Amniotic stem cell (primary cell): ENCODE measurements around the gene GPR50.

Source experiments
- DNase-seq: peaks from one replicate; lab custom pipeline; 2025; lab: John Stamatoyannopoulos, UW

GPR50 gene

DNA sequence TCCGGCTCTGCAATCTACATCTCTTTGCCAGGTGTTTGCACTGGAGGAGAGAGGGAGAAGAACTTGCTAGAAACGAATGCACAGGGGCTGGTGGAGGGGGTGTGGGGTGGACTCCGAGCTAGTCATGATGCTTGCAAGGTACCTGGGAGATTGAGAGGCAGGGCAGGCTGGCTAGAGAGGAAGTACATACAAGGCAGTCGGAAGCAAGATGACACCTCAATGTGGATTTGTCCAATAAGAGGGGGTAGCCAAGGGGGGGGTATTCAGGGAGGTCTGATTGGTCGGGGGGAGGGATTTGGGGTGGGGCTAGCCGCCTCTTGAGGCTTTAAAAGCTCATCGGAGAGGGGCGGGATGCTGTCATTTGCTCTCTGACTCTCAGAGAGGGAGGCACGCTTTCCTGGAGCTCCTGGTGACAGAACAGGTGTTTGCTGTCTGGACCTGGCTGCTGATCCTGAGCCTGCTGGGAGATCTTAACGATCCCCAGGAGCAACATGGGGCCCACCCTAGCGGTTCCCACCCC, at the start of gene GPR50:
TSS of gene GPR50 (plus strand) at position 354 of the 520 bp plus-strand sequence. CDS start at position 492, 138 bp downstream.
- DNase-seq = no peak

DNA sequence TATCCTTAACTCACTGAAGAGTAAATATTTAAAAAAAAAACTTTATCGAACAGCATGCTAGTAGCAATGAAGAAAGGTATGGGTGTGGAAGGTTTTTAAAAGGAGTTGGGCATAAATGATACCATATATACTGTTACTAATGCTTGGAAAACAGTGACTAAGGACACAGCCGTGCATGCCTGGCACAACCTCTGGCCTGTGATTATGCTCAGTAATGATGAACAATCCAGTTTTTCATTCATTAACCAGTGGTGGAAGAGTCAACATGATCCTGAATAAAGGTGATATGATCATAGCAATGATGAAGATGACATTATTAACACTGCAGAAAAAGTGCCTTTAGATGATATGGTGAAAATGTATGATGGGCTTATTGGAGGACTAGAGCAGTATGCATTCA, 43.9 kb upstream of the GPR50 start:
- DNase-seq = no peak

DNA sequence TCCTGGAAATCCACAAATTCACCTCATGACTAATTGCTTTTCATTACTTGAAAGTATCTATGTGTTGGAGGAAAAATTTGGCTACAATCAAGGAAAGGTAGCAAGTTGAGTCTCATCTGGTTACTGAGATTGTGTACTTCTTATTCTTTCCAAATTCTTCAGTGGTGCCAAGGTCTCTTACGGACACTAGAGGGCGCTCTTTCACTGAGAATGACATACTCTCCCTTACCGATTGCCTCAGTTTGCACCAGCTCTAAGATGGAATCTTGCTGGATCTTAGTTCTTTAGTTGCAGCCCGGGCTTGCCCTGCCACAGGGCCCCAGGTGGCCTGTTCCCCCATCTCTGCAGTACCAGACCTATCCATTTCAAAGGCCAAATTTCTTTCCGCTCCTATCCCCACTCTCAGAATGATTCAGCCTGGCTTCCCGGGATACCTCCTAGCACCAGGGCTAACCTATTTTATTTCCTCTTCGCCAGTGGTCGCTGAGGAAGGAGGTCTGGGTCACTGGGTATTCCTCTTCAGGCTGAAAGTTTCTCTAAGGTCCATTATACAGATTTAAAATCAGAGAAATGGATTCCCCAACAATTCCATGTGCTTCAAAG, 24.6 kb upstream of the GPR50 start:
- no peak for DNase-seq

DNA sequence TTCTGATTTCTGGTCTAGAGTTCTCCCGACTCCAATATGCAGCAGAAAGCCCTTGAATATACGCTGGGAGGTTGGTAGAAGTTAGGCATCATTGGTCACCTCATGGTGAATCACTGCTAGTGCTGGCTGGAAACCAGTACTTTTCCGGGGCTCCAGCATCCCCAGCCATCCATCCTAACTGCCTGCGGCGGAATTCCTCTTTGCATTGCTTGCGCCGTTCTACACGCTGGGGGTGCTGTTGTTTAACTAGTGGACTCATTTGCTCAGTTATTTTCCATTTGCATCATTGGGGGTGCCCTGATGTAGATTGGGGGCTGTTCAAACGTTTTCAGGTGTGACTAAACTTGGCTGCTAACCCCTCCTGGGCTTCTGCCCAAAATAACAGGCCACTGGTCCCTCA, 23.3 kb upstream of the GPR50 start:
- DNase-seq = peak; percentile 38

DNA sequence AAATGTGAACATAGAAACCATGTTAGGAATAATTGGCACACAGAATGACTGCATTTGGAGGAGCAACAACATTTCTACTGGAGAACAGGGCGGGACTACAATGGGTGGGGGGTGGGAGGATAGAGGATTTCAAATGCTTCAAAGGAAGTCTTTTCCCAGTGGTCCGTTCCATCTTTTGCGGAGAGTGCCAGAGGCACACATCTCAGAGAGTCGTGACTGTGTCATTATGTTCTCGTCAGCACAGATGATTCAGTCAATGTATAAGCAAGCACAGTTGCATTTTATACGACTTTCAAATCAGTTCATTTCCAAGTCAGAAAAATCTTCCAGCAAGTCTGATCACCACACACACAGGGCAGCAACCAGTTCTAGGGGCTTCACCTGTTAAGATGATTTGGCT, 22.7 kb upstream of the GPR50 start:
- no peak for DNase-seq

DNA sequence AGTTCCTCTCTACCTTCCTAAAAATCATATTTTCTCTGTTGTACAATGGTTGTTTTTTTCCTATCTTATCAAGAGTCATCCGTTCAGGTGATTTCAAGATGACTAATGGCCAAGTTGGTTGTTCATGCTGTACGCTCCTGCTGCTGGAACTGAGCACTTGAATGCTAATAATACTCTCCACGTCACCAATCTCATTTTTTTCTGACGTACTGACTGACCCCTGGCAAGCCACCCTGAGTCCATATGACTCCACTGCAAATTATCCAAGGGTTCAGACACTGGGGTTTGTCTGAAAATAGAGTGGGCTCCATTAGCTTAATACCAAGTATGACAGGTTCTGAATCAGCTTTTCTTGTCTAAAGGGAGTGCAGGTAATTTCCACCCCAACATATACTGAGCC, 21.1 kb upstream of the GPR50 start:
- no peak for DNase-seq

DNA sequence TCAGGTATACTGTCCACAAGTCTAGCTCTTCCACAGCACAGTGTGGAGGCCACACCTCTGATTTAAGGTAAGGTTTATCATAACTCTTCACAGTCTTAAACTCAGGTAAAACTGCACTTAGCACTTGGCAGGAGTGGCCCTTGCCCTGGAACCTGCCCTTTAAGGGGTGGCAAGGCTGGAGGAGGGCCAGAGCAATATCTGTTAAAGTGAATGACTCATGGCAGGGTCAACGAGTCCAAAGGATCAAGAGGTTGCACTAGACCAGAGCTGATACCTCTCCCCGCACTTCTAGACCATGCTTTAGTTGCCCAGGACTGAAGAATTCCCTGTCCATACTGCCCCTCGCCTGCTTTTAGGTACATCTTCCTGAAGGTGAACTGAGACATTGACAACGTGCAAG, 14.7 kb upstream of the GPR50 start:
- no peak for DNase-seq

DNA sequence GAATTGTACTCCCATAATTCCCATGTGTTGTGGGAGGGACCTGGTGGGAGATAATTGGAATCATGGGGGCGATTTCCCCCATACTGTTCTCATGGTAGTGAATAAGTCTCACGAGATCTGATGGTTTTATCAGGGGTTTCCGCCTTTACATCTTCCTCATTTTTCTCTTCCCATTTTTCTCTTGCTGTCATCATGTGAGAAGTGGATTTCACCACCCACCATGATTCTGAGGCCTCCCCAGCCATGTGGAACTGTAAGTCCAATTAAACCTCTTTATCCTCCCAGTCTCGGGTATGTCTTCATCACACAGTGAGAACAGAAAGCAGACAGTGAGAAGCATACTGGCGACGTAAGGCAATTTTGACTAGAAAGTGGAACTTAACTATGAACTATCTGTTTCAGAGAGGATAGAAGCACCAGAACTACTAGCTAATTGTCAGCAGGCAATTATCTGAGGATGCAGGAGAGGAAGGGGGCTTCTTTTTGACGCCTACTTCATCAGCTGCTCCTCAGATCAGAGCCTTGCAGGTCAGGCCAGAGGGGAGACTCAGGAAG, 8.5 kb upstream of the GPR50 start:
- no peak for DNase-seq

DNA sequence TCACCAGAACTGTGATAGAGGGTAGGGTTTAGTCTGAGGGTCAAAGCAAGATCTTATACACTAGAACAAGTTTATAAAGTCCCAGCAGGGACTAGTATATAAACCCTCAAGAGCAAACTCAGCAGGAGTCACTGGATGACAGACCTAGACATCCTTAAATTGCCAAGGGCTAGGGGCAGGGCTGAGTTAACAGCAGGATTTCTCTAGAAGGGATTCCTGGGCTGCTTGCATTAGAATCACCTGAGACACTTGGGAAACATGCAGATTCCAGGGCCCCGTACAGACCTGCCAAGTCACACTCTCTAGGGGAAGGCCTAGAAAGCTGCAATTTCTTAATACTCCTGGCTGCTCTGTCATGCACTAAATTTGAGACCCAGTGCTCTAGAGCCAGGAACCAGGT, 6.6 kb upstream of the GPR50 start:
- no peak for DNase-seq

DNA sequence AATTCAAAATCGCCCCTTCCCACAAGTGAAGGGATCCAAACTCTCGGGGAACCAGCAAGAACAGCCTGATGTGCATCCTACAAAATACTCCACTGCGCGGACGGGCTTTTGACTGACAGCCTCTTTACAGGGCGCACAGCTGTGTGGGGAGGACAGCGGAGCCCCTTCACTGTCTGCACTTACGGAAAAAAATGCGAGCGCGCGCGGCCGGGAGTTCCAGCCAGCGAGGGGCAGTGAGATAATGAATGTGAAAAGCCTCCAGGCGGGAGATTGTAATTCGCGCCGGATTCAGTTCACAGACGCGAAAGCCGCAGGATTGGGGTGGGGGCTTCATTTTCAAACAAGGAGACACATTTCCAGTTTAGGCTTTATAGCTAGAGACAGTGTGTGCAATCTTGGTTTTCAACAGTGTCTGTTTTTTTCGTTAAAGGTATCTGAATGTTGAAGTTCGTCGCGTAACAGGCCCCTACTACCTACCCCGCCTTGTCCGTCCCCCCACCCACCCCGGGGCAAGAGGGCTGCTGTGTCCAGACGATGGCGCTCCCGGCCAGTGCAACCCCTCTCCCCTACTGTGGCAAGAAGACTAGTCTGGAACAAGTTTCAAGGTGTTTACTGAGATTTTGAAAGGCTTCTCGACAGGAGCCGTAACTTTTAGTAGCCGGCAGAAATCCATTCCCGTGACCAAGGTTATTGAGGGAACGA, 1.7 kb upstream of the GPR50 start:
- no peak for DNase-seq

DNA sequence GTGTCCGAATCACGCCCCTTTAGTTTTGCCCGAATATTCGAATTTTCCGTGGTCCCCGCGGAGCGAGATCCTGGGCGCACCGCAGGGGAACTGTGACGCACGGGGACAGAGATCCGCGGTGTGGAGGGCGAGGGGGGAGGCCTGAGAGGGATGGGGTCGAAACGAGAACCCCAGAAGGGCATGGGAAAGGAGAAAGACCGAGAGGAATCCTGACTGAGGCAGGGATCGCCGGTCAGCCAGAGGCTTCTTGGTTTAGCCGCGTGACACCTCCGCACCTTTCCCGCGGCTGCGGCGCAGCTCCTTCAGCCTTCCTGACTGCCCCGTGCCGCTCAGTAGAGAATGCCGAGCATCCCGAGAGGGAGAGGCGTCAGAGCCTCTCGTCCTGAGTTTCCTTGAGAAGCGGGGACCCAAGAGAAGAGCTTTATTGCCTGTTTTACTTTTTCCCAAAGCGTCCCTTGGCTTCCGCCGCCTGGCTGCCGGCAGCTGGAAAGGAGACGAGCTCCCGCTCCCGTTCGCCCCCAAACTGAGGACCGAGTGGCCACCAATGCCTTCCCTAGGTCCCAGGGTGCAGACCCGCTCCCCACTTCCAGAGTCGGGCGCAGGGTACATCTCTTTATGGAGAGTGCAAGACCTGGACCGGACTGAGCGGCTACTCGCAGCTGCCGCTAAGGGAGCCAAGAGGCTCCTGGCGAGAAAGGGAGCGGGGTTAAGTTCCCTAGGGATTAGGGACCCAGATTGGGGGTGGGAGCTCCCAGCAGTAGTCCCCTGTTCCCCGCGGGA, 911 bp upstream of the GPR50 start:
- DNase-seq = no peak

DNA sequence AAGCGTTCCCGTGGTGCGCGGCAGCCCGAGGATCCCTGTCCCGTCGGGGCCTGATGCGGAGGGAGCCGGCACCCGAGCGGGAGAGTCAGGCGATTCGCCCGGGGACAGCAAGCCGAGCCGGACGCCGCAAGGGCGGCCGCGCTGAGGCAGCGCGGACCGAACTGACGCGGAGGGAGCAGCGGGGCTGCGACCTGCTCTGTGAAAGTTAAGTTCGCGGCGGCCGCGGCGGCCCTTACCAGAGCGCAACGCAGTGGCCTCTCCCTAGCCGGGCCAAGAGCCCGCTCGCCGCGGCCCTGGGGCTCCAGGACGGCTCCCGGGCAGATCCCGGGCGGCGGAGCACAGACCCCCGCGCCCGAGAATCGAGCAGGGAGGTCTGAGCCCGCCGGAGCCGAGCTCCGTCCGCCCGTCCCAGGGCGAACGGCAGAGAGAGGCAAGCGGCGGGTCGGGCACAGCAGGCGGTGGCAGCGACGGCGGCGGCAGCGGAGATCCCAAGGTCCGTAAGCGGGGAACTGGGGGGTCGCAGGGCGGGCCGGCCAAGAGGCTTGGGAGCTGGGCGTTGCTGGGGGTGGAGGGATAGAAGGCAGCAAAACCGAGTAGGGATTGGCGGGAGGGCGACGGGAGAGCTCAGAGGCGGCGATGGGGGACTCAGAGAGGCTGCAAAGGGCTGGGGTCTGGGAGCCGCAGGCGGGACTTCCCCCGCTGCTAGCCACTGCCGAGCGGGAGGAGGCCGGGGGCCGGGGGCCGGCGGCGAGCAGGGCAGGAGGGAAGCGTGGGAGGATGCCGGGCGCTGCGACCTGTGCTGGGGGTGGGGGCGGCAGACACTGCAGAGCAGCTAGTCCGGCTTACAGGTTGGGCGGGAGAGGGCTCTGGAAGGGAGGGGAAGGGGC, 1.0 kb downstream of the GPR50 start:
- no peak for DNase-seq

DNA sequence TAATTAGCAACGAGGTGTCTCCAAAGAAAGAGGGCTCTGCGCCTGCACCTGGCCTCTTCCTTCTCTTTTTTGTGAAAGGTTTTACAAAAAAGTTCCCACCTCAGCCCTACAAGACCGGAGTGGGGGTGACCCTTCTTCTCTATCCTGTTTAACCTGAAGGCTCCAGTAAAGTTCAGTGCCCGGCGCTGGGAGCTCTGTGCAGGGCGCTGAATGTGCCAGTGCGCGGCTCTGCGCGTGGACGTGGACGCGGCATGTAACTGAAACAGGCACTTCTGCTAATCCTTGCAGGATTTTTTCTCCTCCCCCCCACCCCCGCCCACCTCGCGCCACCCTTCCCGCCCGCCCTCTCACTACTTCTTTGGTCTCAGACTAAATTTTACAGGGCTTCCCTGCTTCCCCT, 2.4 kb downstream of the GPR50 start:
- no peak for DNase-seq

DNA sequence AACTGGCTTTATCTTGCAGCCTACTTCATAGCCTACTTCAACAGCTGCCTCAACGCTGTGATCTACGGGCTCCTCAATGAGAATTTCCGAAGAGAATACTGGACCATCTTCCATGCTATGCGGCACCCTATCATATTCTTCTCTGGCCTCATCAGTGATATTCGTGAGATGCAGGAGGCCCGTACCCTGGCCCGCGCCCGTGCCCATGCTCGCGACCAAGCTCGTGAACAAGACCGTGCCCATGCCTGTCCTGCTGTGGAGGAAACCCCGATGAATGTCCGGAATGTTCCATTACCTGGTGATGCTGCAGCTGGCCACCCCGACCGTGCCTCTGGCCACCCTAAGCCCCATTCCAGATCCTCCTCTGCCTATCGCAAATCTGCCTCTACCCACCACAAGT, 4.0 kb downstream of the GPR50 start:
- DNase-seq = no peak

DNA sequence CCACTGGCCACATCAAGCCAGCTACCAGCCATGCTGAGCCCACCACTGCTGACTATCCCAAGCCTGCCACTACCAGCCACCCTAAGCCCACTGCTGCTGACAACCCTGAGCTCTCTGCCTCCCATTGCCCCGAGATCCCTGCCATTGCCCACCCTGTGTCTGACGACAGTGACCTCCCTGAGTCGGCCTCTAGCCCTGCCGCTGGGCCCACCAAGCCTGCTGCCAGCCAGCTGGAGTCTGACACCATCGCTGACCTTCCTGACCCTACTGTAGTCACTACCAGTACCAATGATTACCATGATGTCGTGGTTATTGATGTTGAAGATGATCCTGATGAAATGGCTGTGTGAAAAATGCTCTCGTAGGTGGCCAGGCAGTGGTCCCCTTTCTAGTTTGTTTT, 4.7 kb downstream of the GPR50 start:
- DNase-seq = no peak

DNA sequence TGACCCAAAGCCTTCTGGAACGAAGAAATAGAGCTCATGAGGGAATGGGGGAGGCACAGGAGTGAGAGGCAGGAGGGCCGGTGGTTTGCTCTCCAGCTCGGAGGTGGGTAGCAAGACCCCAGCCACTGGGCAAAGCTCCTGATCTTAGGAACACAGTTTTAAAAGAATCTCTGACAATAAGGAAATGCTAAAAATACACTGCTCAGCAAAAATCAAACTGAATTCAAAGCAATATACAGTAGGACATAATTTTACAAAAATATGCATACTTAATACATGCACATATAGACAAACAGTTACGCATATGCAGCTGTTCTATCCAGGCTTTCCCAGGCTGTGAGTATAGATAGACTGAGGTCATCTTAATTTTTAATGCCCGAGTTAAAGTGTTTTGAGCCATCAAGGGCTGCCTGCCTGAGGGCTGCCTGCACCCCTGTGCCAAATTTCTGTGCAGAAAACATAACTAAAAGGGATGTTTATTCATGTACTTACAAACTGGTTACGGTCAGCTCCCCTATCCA, 6.9 kb downstream of the GPR50 start:
- DNase-seq = no peak

DNA sequence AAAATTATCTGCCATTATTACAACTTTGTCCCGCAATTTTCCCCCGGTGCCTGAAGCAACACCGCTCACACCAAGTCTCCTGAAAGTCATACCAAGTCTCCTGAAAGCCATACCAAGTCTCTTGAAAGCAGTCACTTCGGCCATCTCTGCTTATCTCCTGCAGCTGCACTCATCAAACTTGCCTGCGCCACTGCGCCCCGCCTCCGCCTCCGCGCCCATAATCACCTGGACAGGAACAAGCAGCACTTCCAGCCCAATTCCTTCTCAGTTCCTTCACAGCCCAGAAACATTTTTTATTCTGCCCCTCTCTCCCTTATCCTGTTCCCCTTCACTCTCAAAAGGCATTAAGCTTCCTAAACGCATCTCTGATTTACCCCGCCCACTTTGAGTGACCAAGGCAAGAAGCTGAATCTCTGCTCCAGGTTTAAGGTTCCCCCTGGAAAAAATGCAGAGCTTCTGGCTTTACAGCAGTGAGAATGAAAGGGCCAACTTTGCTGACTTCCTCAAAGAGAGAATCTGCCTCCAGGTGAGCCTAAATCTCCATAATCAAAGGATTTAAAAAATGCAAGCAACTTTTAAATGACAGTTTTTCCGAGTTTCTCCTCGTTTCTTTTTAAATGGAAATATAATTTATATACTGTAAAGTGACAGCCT, 7.7 kb downstream of the GPR50 start:
- DNase-seq = no peak

DNA sequence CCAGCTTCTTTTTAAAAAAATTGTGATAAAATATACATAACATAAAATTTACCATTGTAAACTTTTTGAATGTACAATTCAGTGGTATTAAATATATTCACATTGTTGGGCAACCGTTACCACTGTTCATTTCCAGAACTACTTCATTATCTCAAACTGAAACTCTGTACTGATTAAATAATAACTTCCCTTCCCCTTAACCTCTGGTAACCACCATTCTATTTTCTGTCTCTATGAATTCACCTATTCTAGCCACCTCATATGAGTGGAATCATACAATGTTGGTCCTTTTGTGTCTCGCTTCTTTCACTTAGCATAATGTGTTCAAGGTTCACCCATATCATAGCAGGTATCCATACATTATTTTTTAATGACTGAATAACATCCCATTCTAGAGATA, 8.3 kb downstream of the GPR50 start:
- DNase-seq = no peak

DNA sequence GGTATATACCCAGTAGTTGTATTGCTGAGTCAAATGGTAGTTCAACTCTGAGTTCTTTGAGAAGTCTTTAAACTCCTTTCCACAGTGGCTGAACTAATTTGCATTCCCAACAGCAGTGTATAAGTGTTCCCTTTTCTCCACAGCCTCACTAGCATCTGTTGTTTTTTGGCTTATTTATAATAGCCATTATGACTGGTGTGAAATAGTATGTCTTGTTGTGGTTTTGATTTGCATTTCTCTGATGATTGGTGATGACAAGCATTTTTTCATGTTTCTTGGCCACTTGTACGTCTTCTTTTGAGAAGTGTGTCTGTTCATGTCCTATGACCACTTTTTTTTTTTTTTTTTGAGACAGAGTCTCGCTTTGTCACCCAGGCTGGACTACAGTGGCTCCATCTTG, 30.5 kb downstream of the GPR50 start:
- no peak for DNase-seq

DNA sequence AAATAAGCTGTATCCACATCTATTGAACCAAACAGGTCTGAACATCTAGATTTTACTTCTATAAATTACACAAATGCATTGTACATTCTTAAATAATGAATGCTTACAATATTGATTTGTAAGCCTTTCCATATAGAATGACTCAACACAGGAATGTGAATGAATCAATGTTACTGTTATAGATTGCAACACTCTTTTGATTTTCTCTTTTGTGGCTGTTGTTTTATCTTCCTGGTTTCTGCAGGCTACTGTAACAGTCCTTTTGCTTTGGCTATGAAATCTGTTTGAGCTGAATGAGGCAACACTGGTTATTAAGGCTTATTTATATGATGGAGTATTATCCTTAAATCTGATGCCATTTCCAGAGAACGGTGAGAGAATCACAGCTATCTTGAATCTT, 49.5 kb downstream of the GPR50 start:
- DNase-seq = no peak

DNA sequence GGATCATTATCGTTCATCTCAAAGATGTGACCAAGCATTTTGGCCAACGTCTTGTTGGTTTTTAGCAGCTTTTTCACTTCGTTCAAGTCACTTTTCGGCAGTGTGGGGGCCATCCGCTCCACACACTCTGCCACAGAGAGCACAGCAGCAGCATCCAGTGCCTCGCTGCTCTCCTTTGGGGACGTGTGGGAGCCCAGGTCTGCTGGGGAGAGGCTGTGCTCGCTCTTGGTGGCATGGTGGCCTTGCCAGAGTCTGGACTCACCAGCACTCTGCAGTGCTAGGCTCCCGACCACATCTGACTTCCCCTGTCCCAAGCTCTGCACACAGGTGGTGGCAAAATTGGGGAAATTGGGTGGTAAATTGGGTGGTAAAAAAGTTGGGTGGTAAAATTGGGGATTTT, 50.6 kb downstream of the GPR50 start:
- no peak for DNase-seq
